Measurements from ENCODE around the gene APOBEC3F. TPM values are rescaled to one million over a fixed set of nuclear protein-coding genes. Genes with fewer than 3 reads are reported as not detected.
A peak's percentile ranks its signal among the peaks of the same experiment; 100 is the strongest.
"Not testable (repeated sequence)": the region's sequence is repeated elsewhere in the genome, so short reads cannot be mapped to it uniquely, and the experiment has no call there.

The APOBEC3F gene
- total RNA-seq, 2 donors from 2014 or later, result 16.2 to 24.2 TPM

- Histone ChIP-seq H3K36me3 (ENCODE audit: control insufficient read depth, insufficient read depth, low read length) (peaks cover 6% of the 10 kb centered on the region), H3K27me3 (ENCODE audit: control insufficient read depth, insufficient read depth, low read length, poor library complexity, severe bottlenecking) (no peaks in the 10 kb centered on the region), H3K9me3 (ENCODE audit: control insufficient read depth, low read length) (no peaks in the 10 kb centered on the region), H3K4me3 (ENCODE audit: low read length) (peak overlapping the region; percentile 64), H3K9ac (ENCODE audit: extremely low read depth, low read length, poor library complexity, severe bottlenecking) (no peak overlapping the region), H3K27ac (ENCODE audit: low read depth, low read length) (no peak overlapping the region), H3K4me1 (ENCODE audit: control insufficient read depth, insufficient read depth, low read length) (no peaks in the 10 kb centered on the region)
- Mint-ChIP-seq H3K4me1 (peaks cover 49% of the 10 kb centered on the region), H3K36me3 (ENCODE audit: low read depth) (peaks cover 8% of the 10 kb centered on the region), H3K9me3 (no peaks in the 10 kb centered on the region), H3K27ac (peak overlapping the region; percentile 94), H3K27me3 (ENCODE audit: insufficient read depth) (no peaks in the 10 kb centered on the region), H3K4me3 (peak overlapping the region; percentile 73)
- peak; percentile 62 for DNase-seq
- TF ChIP-seq, protein P1, sequence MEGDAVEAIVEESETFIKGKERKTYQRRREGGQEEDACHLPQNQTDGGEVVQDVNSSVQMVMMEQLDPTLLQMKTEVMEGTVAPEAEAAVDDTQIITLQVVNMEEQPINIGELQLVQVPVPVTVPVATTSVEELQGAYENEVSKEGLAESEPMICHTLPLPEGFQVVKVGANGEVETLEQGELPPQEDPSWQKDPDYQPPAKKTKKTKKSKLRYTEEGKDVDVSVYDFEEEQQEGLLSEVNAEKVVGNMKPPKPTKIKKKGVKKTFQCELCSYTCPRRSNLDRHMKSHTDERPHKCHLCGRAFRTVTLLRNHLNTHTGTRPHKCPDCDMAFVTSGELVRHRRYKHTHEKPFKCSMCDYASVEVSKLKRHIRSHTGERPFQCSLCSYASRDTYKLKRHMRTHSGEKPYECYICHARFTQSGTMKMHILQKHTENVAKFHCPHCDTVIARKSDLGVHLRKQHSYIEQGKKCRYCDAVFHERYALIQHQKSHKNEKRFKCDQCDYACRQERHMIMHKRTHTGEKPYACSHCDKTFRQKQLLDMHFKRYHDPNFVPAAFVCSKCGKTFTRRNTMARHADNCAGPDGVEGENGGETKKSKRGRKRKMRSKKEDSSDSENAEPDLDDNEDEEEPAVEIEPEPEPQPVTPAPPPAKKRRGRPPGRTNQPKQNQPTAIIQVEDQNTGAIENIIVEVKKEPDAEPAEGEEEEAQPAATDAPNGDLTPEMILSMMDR (conservative IDR thresholded peaks at IDR 0.05), result no peak
- WGBS, 2 experiments (ENCODE audit: insufficient coverage in 1 of 2, insufficient read length in 1 of 2), result 83 to 86% methylated on average over 12 to 19 of the region's 19 CpGs
These were observed 1.1 kb upstream of the APOBEC3F start for GRCh38 chr22:39039306-39040126.

DNA sequence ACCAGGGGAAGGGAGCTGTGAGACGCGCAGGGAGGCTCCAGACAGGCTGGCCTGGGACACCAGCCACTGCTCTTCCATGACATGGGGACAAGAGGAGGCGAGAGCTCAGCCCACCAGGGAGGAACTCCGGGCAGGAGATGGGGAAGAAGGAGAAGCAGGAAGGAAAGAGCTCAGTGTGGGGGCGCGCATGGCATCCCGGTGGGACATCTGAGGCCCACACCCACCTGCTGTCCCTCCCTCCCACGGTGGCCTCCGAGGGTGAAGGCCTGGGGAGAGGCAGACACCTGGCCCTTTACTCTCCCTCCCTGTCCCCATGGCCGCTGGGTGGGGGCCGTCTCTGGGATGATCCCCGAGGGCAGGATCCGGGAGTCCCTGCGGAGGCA lies 518 bp upstream of the APOBEC3F start:
- H3K9me3 Mint-ChIP-seq; H3K27me3 Mint-ChIP-seq (ENCODE audit: insufficient read depth); H3K4me1 ChIP-seq (ENCODE audit: control insufficient read depth, insufficient read depth, low read length); H3K9me3 ChIP-seq (ENCODE audit: control insufficient read depth, low read length); H3K27me3 ChIP-seq (ENCODE audit: control insufficient read depth, insufficient read depth, low read length, poor library complexity, severe bottlenecking); H3K27ac ChIP-seq (ENCODE audit: low read depth, low read length); H3K9ac ChIP-seq (ENCODE audit: extremely low read depth, low read length, poor library complexity, severe bottlenecking); H3K36me3 ChIP-seq (ENCODE audit: control insufficient read depth, insufficient read depth, low read length): not testable (repeated sequence)
- Mint-ChIP-seq H3K27ac (peak overlapping the region; percentile 94), H3K36me3 (ENCODE audit: low read depth) (peaks cover 11% of the 10 kb centered on the region), H3K4me3 (peak overlapping the region; percentile 73), H3K4me1 (peaks cover 53% of the 10 kb centered on the region)
- WGBS, 2 experiments (ENCODE audit: insufficient coverage in 1 of 2, insufficient read length in 1 of 2), result 0 to 29% methylated on average over 1 to 6 of the region's 14 CpGs
- H3K4me3 ChIP-seq (ENCODE audit: low read length), result peak overlapping the region; percentile 64
- peak; percentile 75 for DNase-seq

DNA sequence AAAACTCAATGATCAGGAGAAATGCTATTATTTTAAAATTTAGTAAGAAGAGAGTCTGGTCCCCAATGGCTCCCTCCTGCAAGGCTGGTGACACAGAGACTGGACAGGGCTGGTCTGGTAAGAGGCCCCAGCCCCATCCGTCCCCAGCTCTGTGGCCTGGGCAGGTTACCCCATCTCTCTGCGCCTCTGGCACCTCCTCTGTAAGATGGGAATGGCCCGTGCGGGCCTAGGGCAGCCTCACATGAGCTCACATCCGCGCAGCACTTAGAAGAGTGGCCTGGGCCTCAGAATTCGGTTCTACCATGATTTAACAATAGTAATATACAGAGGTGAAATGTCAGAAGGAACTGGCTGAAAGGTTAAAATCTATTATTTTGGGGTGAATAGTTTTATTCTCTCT lies 1.2 kb downstream of the APOBEC3F start:
- peaks cover 56% of the 10 kb centered on the region for H3K4me1 Mint-ChIP-seq
- 90 to 91% methylated on average over 2 to 7 of the region's 7 CpGs for WGBS, 2 experiments (ENCODE audit: insufficient coverage in 1 of 2, insufficient read length in 1 of 2)
- no peaks in the 10 kb centered on the region for H3K9me3 ChIP-seq (ENCODE audit: control insufficient read depth, low read length)
- H3K4me1 ChIP-seq (ENCODE audit: control insufficient read depth, insufficient read depth, low read length), result no peaks in the 10 kb centered on the region
- TF ChIP-seq, protein P1 (conservative IDR thresholded peaks at IDR 0.05), result no peak
- no peak overlapping the region for H3K27ac Mint-ChIP-seq
- H3K4me3 ChIP-seq (ENCODE audit: low read length), result peak overlapping the region; percentile 94
- H3K27me3 ChIP-seq (ENCODE audit: control insufficient read depth, insufficient read depth, low read length, poor library complexity, severe bottlenecking), result no peaks in the 10 kb centered on the region
- peak overlapping the region; percentile 73 for H3K4me3 Mint-ChIP-seq
- H3K27ac ChIP-seq (ENCODE audit: low read depth, low read length), result no peak overlapping the region
- peaks cover 6% of the 10 kb centered on the region for H3K36me3 ChIP-seq (ENCODE audit: control insufficient read depth, insufficient read depth, low read length)
- H3K36me3 Mint-ChIP-seq (ENCODE audit: low read depth), result peaks cover 24% of the 10 kb centered on the region
- no peaks in the 10 kb centered on the region for H3K9me3 Mint-ChIP-seq
- DNase-seq, result no peak
- H3K27me3 Mint-ChIP-seq (ENCODE audit: insufficient read depth), result no peaks in the 10 kb centered on the region
- H3K9ac ChIP-seq (ENCODE audit: extremely low read depth, low read length, poor library complexity, severe bottlenecking), result peak overlapping the region; percentile 54

- not testable (repeated sequence) for H3K27ac Mint-ChIP-seq
- peaks cover 55% of the 10 kb centered on the region for H3K4me1 Mint-ChIP-seq
These were observed 2.4 kb downstream of the APOBEC3F start for GRCh38 chr22:39043063-39043462.

GRCh38 chr22:39045136-39045535 lies 4.5 kb downstream of the APOBEC3F start:
- not testable (repeated sequence) for H3K27ac Mint-ChIP-seq; H3K27me3 Mint-ChIP-seq (ENCODE audit: insufficient read depth); H3K36me3 ChIP-seq (ENCODE audit: control insufficient read depth, insufficient read depth, low read length); H3K4me3 ChIP-seq (ENCODE audit: low read length); H3K27ac ChIP-seq (ENCODE audit: low read depth, low read length); H3K4me1 ChIP-seq (ENCODE audit: control insufficient read depth, insufficient read depth, low read length); H3K27me3 ChIP-seq (ENCODE audit: control insufficient read depth, insufficient read depth, low read length, poor library complexity, severe bottlenecking); H3K9ac ChIP-seq (ENCODE audit: extremely low read depth, low read length, poor library complexity, severe bottlenecking); H3K4me3 Mint-ChIP-seq; H3K9me3 Mint-ChIP-seq; DNase-seq; H3K9me3 ChIP-seq (ENCODE audit: control insufficient read depth, low read length)
- Mint-ChIP-seq H3K4me1 (peaks cover 43% of the 10 kb centered on the region), H3K36me3 (ENCODE audit: low read depth) (peaks cover 24% of the 10 kb centered on the region)
- 89 to 95% methylated on average over 8 to 14 of the region's 14 CpGs for WGBS, 2 experiments (ENCODE audit: insufficient coverage in 1 of 2, insufficient read length in 1 of 2)

More at GRCh38 chr22:39043063-39043462, 2.4 kb downstream of the APOBEC3F start:
- not testable (repeated sequence) for H3K4me1 ChIP-seq (ENCODE audit: control insufficient read depth, insufficient read depth, low read length); H3K9me3 Mint-ChIP-seq; H3K9ac ChIP-seq (ENCODE audit: extremely low read depth, low read length, poor library complexity, severe bottlenecking); H3K4me3 Mint-ChIP-seq; H3K4me3 ChIP-seq (ENCODE audit: low read length); H3K27me3 ChIP-seq (ENCODE audit: control insufficient read depth, insufficient read depth, low read length, poor library complexity, severe bottlenecking); H3K36me3 ChIP-seq (ENCODE audit: control insufficient read depth, insufficient read depth, low read length); H3K9me3 ChIP-seq (ENCODE audit: control insufficient read depth, low read length); H3K27ac ChIP-seq (ENCODE audit: low read depth, low read length); H3K27me3 Mint-ChIP-seq (ENCODE audit: insufficient read depth); DNase-seq
- WGBS, 2 experiments (ENCODE audit: insufficient coverage in 1 of 2, insufficient read length in 1 of 2), result 96 to 100% methylated on average over 1 to 9 of the region's 18 CpGs
- peaks cover 24% of the 10 kb centered on the region for H3K36me3 Mint-ChIP-seq (ENCODE audit: low read depth)

Data from endodermal cell (in vitro differentiated cells).